ENCODE measurements around the gene SPG7. TPM values are rescaled to one million over a fixed set of nuclear protein-coding genes. Genes with fewer than 3 reads are reported as not detected.

The SPG7 gene
- total RNA-seq, 1 experiment from 2014 or later: 141 TPM

GRCh38 chr16:89553733-89554132 is 45.5 kb downstream of the SPG7 start (continued):
- TF ChIP-seq HMGA2 (CRISPR knock-in tag; IDR thresholded peaks at IDR 0.05) (no peak), ELF4 (CRISPR knock-in tag; IDR thresholded peaks at IDR 0.05; ENCODE audit: low read depth) (no peak), FOXK1 (CRISPR knock-in tag; IDR thresholded peaks at IDR 0.05) (no peak), SMAD3 (CRISPR knock-in tag; IDR thresholded peaks at IDR 0.05; ENCODE audit: borderline replicate concordance) (no peak)

- ChIA-PET POLR2A (no interaction called here), CTCF (no interaction called here)
- no peak for TF ChIP-seq SOX15 (CRISPR knock-in tag; IDR thresholded peaks at IDR 0.05)
- TF ChIP-seq NFE2L1 (CRISPR knock-in tag; IDR thresholded peaks at IDR 0.05): no peak
- no peak for TF ChIP-seq ZNF281 (CRISPR knock-in tag; IDR thresholded peaks at IDR 0.05)
- TF ChIP-seq IRF1 (CRISPR knock-in tag; IDR thresholded peaks at IDR 0.05): no peak
- no peak for TF ChIP-seq KAT7 (CRISPR knock-in tag; IDR thresholded peaks at IDR 0.05; ENCODE audit: borderline replicate concordance)
- TF ChIP-seq RORB (CRISPR knock-in tag; IDR thresholded peaks at IDR 0.05): no peak
- TF ChIP-seq ZSCAN18 (CRISPR knock-in tag; IDR thresholded peaks at IDR 0.05): no peak
- TF ChIP-seq EMX1 (CRISPR knock-in tag; IDR thresholded peaks at IDR 0.05): no peak
- TF ChIP-seq ARID4B (CRISPR knock-in tag; IDR thresholded peaks at IDR 0.05; ENCODE audit: borderline replicate concordance): no peak
- TF ChIP-seq RELA (CRISPR knock-in tag; IDR thresholded peaks at IDR 0.05; ENCODE audit: borderline replicate concordance): no peak
- no peak for TF ChIP-seq E2F1 (CRISPR knock-in tag; IDR thresholded peaks at IDR 0.05)
- TF ChIP-seq CTCF (IDR thresholded peaks at IDR 0.05): no peak
- Mint-ChIP-seq H3K4me1 (no peaks in the 10 kb centered on the region), H3K27ac (no peak overlapping the region), H3K9me3 (no peaks in the 10 kb centered on the region), H3K4me3 (no peak overlapping the region), H3K36me3 (peaks cover 39% of the 10 kb centered on the region), H3K27me3 (ENCODE audit: low read depth) (no peaks in the 10 kb centered on the region)
- no peak for DNase-seq (ENCODE audit: low spot score)
- no peak for ATAC-seq
These were observed 46.1 kb downstream of the SPG7 start for GRCh38 chr16:89554343-89554742.

All from WTC11 (cell line).